Fibroblast of lung (primary cell): ENCODE results near the gene RIMS1. TPM values are rescaled to one million over a fixed set of nuclear protein-coding genes. Genes with fewer than 3 reads are reported as not detected.

ENCODE experiments used
- DNase-seq, 2 donors: peaks; one replicate each; pipeline versions ENCODE4 v3.0.0 to v3.0.0-alpha.2; 2010; ENCODE audit warnings: low read depth in 2 of 2
- H2AFZ ChIP-seq: 2 replicates; pipeline ENCODE4 v1.5.1; 2012; ENCODE audit warnings: low read length, control low read depth, inconsistent platforms
- H3K27ac ChIP-seq: 2 replicates; pipeline ENCODE4 v1.5.1; 2011; ENCODE audit warnings: low read length, control low read depth; ENCODE audit not compliant: insufficient read depth
- H3K27me3 ChIP-seq: 2 replicates; pipeline ENCODE4 v1.5.1; 2011; ENCODE audit warnings: mild to moderate bottlenecking, low read length; ENCODE audit not compliant: control insufficient read depth, insufficient read depth
- H3K36me3 ChIP-seq: 2 replicates; pipeline ENCODE4 v1.5.1; 2011; ENCODE audit warnings: low read length; ENCODE audit not compliant: control insufficient read depth, insufficient read depth
- H3K4me1 ChIP-seq: 2 replicates; pipeline ENCODE4 v1.5.1; 2011; ENCODE audit warnings: low read length; ENCODE audit not compliant: control insufficient read depth, insufficient read depth; ENCODE audit errors: extremely low read depth
- H3K4me2 ChIP-seq: 2 replicates; pipeline ENCODE4 v1.5.1; 2011; ENCODE audit warnings: low read length, control low read depth; ENCODE audit not compliant: insufficient read depth; ENCODE audit errors: extremely low read depth
- H3K4me3 ChIP-seq, 4 experiments: fragments of 200-600 bp in 1 of 4; sonication (generic) in 1 of 4; replicated peaks in 1 of 4; 2 replicates each; pipeline ENCODE4 v1.5.1; 2011 to 2016; ENCODE audit warnings: low read length in 4 of 4, low read depth in 3 of 4, mild to moderate bottlenecking in 3 of 4, control low read depth in 2 of 4, inconsistent platforms in 1 of 4, mixed read lengths in 1 of 4; ENCODE audit not compliant: insufficient read depth in 1 of 4; ENCODE audit errors: control extremely low read depth in 1 of 4
- H3K79me2 ChIP-seq: 2 replicates; pipeline ENCODE4 v1.5.1; 2012; ENCODE audit warnings: mild to moderate bottlenecking, low read length, inconsistent platforms; ENCODE audit not compliant: control insufficient read depth, insufficient read depth
- H3K9ac ChIP-seq: 2 replicates; pipeline ENCODE4 v1.5.1; 2011; ENCODE audit warnings: mild to moderate bottlenecking, low read length, control low read depth; ENCODE audit not compliant: insufficient read depth
- H3K9me3 ChIP-seq: 2 replicates; pipeline ENCODE4 v1.5.1; 2012; ENCODE audit warnings: low read depth, low read length; ENCODE audit not compliant: control insufficient read depth, insufficient read depth
- H4K20me1 ChIP-seq: 2 replicates; pipeline ENCODE4 v1.5.1; 2011; ENCODE audit warnings: low read length; ENCODE audit not compliant: control insufficient read depth, insufficient read depth; ENCODE audit errors: extremely low read depth
- EZH2 ChIP-seq: IDR thresholded peaks from 2 replicates; pipeline ENCODE4 v1.5.1; 2012; ENCODE audit warnings: low read length, control low read depth, mild to moderate bottlenecking; ENCODE audit errors: missing control alignments
- polyA plus RNA-seq, 2 donors: library from polyadenylated mRNA; depleted of rRNA in 1 of 2; stranded (reverse) in 1 of 2; unstranded in 1 of 2; fragments of >200 nt; gene quantifications; 2 replicates each; pipeline ENCODE4 v1.2.1, GENCODE V29; 2011 to 2012; ENCODE audit warnings: missing spikeins in 1 of 2
- total RNA-seq: library from RNA; depleted of rRNA; stranded (reverse); fragments of >200 nt; gene quantifications from 2 replicates; pipeline ENCODE4 v1.2.1, GENCODE V29; 2014
- TF ChIP-seq, protein P1 (sequence below), 2 donors: IDR thresholded peaks in 1 of 2; conservative IDR thresholded peaks in 1 of 2; 1 replicate in 1 of 2; 2 replicates in 1 of 2; pipeline ENCODE4 v1.5.1; 2011 to 2012; ENCODE audit warnings: low read length in 2 of 2, control low read depth in 1 of 2, inconsistent platforms in 1 of 2, low read depth in 1 of 2, mild to moderate bottlenecking in 1 of 2

Gene RIMS1
- total and polyA plus RNA-seq, 2 donors (not counting 1 experiment from before 2014, with no cell fraction given) = 1.1 to 2.3 TPM

- TF ChIP-seq EZH2 = no peak
- TF ChIP-seq, protein P1, sequence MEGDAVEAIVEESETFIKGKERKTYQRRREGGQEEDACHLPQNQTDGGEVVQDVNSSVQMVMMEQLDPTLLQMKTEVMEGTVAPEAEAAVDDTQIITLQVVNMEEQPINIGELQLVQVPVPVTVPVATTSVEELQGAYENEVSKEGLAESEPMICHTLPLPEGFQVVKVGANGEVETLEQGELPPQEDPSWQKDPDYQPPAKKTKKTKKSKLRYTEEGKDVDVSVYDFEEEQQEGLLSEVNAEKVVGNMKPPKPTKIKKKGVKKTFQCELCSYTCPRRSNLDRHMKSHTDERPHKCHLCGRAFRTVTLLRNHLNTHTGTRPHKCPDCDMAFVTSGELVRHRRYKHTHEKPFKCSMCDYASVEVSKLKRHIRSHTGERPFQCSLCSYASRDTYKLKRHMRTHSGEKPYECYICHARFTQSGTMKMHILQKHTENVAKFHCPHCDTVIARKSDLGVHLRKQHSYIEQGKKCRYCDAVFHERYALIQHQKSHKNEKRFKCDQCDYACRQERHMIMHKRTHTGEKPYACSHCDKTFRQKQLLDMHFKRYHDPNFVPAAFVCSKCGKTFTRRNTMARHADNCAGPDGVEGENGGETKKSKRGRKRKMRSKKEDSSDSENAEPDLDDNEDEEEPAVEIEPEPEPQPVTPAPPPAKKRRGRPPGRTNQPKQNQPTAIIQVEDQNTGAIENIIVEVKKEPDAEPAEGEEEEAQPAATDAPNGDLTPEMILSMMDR (conservative IDR thresholded peaks at IDR 0.05 in 1 of 2, IDR thresholded peaks at IDR 0.05 in 1 of 2; ENCODE audit: low read depth in 1 of 2, low read length in 2 of 2) = peak; percentile 42 to 69
- no peaks in the 10 kb centered on the region for H3K36me3 ChIP-seq
- peak; percentile 15 to 24 for DNase-seq
- no peak overlapping the region for H3K4me3 ChIP-seq
- no peak overlapping the region for H3K4me2 ChIP-seq
- no peaks in the 10 kb centered on the region for H3K4me1 ChIP-seq
- no peak overlapping the region for H2AFZ ChIP-seq
- no peaks in the 10 kb centered on the region for H3K79me2 ChIP-seq
- H3K9ac ChIP-seq = no peak overlapping the region
- H4K20me1 ChIP-seq = no peaks in the 10 kb centered on the region
- H3K27me3 ChIP-seq = no peaks in the 10 kb centered on the region
- no peaks in the 10 kb centered on the region for H3K9me3 ChIP-seq
- no peak overlapping the region for H3K27ac ChIP-seq
Measured at GRCh38 chr6:72218125-72218524, 331.8 kb downstream of the RIMS1 start.

DNA sequence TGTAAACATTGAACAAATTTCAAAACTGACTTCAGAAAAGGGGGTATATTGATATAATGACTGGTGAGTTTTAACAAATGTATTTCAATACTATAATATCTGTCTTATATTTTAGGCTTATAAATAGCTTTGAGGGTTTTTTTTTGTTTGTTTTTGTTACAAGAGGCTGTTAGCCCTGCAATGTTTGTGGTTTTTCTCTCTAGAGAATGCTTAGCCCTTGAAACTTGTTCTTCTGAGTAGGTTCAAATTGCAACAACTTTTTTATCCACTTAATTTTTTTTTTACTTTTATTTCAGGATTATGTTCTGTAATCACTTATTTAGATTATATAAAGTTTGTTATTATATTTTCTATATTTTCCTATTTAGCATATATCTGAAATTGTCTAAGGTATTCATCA lies 333.2 kb downstream of the RIMS1 start:
- no peaks in the 10 kb centered on the region for H4K20me1 ChIP-seq
- no peak overlapping the region for H3K4me2 ChIP-seq
- no peaks in the 10 kb centered on the region for H3K9me3 ChIP-seq
- no peak overlapping the region for H3K4me3 ChIP-seq
- no peak for TF ChIP-seq EZH2
- TF ChIP-seq, protein P1 (conservative IDR thresholded peaks at IDR 0.05 in 1 of 2, IDR thresholded peaks at IDR 0.05 in 1 of 2; ENCODE audit: low read depth in 1 of 2, low read length in 2 of 2) = no peak
- H3K4me1 ChIP-seq = no peaks in the 10 kb centered on the region
- H3K9ac ChIP-seq = no peak overlapping the region
- H3K36me3 ChIP-seq = no peaks in the 10 kb centered on the region
- H3K79me2 ChIP-seq = no peaks in the 10 kb centered on the region
- peak; percentile 3 to 22 for DNase-seq
- H3K27ac ChIP-seq = no peak overlapping the region
- H2AFZ ChIP-seq = no peak overlapping the region
- H3K27me3 ChIP-seq = no peaks in the 10 kb centered on the region

DNA sequence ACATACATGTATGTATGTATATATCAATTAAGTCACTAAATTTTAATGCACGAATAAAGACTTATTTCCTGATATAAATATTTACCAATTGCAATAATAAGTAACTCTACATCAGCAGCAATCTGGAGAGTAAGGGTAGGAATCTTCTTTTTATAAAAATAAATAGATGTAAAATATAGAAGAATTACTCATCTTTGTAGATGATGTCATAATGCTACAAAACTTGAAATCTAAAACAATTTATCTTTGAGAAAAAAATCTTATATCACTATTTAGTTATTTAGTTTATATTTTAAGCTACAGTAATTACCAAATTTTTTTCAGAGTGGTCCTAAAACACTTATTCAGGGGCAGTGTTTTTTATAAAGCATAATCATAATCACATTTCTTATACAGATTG lies 351.7 kb downstream of the RIMS1 start:
- no peaks in the 10 kb centered on the region for H3K9me3 ChIP-seq
- DNase-seq = peak in 1 of 2 donors; percentile 39
- no peak overlapping the region for H2AFZ ChIP-seq
- TF ChIP-seq, protein P1 (conservative IDR thresholded peaks at IDR 0.05 in 1 of 2, IDR thresholded peaks at IDR 0.05 in 1 of 2; ENCODE audit: low read depth in 1 of 2, low read length in 2 of 2) = no peak
- no peak for TF ChIP-seq EZH2
- H3K4me2 ChIP-seq = no peak overlapping the region
- no peaks in the 10 kb centered on the region for H3K36me3 ChIP-seq
- no peak overlapping the region for H3K9ac ChIP-seq
- no peaks in the 10 kb centered on the region for H3K27me3 ChIP-seq
- H3K4me1 ChIP-seq = no peaks in the 10 kb centered on the region
- no peak overlapping the region for H3K4me3 ChIP-seq
- H3K79me2 ChIP-seq = no peaks in the 10 kb centered on the region
- H4K20me1 ChIP-seq = no peaks in the 10 kb centered on the region
- no peak overlapping the region for H3K27ac ChIP-seq
